Measurements from ENCODE around the gene SULT1A2.
"Not testable (repeated sequence)": the region's sequence is repeated elsewhere in the genome, so short reads cannot be mapped to it uniquely, and the experiment has no call there.

Gene SULT1A2

DNA sequence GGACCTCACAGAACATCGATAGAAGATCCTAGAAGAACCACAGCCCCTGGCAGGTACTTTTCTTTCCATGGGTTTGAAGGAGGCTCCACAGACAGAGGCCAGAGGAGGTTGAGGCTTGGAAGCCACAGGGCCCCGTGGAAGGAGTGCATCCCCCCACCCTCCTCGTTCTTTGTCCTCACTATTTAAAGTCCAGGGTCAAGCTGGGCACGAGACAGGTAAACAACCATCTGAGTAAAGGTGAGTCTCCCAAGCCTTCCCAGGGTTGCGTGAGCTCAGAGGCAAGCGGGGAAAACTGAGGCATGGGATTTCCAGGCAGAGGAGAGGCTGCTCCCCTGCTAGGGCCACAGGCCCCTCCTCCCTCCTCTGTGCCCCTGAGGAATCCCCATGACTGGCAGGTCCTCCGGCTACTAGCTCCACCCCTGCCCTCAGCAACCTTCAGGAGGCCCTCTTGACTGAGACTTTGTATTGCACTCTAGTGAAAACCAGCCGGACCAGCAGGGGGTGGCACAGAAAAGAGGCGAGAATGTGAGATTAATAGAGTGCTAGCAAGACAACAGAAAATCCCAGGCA, 927 bp upstream of the SULT1A2 start:
- no peak overlapping the region for H3K4me3 ChIP-seq
- no peaks in the 10 kb centered on the region; a peak in 2 of 22 replicates for H4K20me1 ChIP-seq
- H3K4me2 ChIP-seq, result peak overlapping the region; percentile 76 to 92 (median 83)
- peak overlapping the region; percentile 40 to 72 (median 59); a peak in 18 of 22 replicates for H3K27ac ChIP-seq
- H3K27me3 ChIP-seq, result no peaks in the 10 kb centered on the region
- H3K36me3 ChIP-seq, result peaks cover 0 to 6% (median 4%) of the 10 kb centered on the region in 11 experiments; a peak in 11 of 22 replicates
- H3K9ac ChIP-seq, result peak overlapping the region in 8 of 11 experiments; percentile 31 to 58 (median 42); a peak in 6 of 22 replicates
- no peak for TF ChIP-seq Cebpa-rat (IDR thresholded peaks at IDR 0.05)
- H3K4me1 ChIP-seq, result peaks cover 20 to 28% (median 25%) of the 10 kb centered on the region in 10 experiments
- H3K9me3 ChIP-seq (replicated peaks in 1 of 11), result no peaks in the 10 kb centered on the region

DNA sequence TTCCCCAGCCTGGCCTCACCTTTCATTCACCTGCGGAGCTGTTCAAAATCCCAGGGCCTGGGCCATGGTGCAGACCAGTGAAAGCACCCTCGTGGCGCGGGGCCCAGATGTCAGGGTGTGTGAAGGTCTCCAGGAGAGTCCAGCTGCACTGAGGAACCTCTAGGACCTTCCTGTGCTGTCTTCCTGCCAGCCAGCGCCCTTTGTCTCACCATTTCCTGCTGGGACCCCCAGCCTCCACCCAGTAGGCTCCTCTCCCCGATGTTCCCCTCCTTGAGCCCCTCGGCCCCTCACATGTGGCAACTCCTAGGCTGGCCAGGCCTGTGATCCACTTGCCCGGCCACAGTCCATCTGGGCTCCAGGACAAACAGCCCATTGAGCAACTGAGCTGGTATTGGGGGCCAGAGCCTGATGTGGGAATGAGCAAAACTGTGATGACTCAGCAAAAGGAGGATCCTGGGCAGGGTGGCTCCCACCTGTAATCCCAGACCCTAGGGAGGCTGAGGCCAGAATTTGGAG, 677 bp downstream of the SULT1A2 start:
- H3K9ac ChIP-seq, result peak overlapping the region in 7 of 11 experiments; percentile 5 to 56 (median 42); a peak in 4 of 22 replicates
- H3K9me3 ChIP-seq (replicated peaks in 1 of 11), result no peaks in the 10 kb centered on the region
- peak overlapping the region in 10 of 11 experiments; percentile 76 to 92 (median 83); a peak in 17 of 22 replicates for H3K4me2 ChIP-seq
- H4K20me1 ChIP-seq, result no peaks in the 10 kb centered on the region
- no peak overlapping the region; a peak in 1 of 20 replicates for H3K4me3 ChIP-seq
- peaks cover 11 to 22% (median 19%) of the 10 kb centered on the region in 11 experiments; a peak in 21 of 22 replicates for H3K36me3 ChIP-seq
- H3K27ac ChIP-seq, result peak overlapping the region in 10 of 11 experiments; percentile 12 to 72 (median 60); a peak in 16 of 22 replicates
- no peaks in the 10 kb centered on the region for H3K27me3 ChIP-seq
- peaks cover 20 to 28% (median 24%) of the 10 kb centered on the region in 10 experiments for H3K4me1 ChIP-seq
- no peak for TF ChIP-seq Cebpa-rat (IDR thresholded peaks at IDR 0.05)

DNA sequence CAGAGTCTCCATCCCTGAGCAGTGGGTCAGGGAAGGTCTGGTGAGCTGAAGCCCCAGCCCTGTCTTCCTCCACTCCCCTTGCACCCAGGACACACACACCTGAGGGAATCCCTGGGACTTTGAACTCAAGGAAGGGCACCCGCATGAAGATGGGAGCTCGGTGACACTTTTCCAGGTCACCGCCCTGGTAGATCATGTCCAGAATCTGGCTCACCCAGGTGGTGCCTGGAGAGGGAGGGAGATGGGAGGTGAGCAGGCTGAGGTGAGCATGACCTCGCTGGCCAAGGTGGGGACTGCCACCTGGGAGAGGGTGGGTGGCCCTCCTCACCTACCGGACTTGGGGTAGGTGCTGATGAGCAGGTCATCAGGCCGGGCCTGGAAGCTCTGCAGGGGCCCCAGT, 1.4 kb downstream of the SULT1A2 start:
- not testable (repeated sequence) for H3K9me3 ChIP-seq (replicated peaks in 1 of 11); H3K27me3 ChIP-seq; H3K4me3 ChIP-seq; H3K9ac ChIP-seq; H3K4me2 ChIP-seq; H3K27ac ChIP-seq; H4K20me1 ChIP-seq
- Histone ChIP-seq H3K36me3 (peaks cover 18 to 30% (median 27%) of the 10 kb centered on the region in 11 experiments), H3K4me1 (peaks cover 20 to 28% (median 24%) of the 10 kb centered on the region in 10 experiments)

DNA sequence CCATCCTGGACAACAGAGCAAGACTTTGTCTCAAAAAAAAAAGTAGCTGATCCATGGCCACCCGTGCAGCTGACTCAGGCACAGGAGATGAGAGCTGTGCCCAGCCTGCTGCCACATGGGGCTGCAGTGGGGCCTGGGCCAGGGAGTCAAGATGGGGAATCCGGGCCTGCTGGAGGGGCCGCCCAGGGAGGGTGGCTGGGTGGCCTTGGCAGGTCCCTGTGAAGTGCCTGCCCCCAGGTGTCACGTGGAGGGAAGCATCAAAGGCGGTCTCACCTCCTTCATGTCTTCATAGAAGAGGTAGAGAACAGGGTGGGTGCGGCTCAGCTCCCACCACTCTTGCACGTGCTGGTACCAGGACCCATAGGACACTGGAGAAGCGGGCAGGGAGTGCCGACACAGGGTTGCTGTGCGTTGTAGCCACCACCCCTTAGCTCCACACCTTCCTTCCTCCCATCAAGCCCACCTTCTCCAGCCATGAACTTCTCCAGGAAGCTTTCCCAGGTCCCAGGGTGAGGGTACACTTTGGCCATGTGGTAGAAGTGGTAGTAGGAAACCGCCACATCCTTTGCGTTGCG, 3.8 kb downstream of the SULT1A2 start:
- peaks cover 39 to 54% (median 50%) of the 10 kb centered on the region in 11 experiments for H3K36me3 ChIP-seq
- no peaks in the 10 kb centered on the region for H3K9me3 ChIP-seq (replicated peaks in 1 of 11)
- H3K4me1 ChIP-seq, result peaks cover 15 to 22% (median 20%) of the 10 kb centered on the region in 10 experiments
- no peak for TF ChIP-seq Cebpa-rat (IDR thresholded peaks at IDR 0.05)
- no peak overlapping the region for H3K4me3 ChIP-seq
- no peaks in the 10 kb centered on the region for H3K27me3 ChIP-seq
- no peak overlapping the region for H3K4me2 ChIP-seq
- peaks cover 0 to 6% (median 0%) of the 10 kb centered on the region in 11 experiments; a peak in 1 of 22 replicates for H4K20me1 ChIP-seq
- no peak overlapping the region for H3K27ac ChIP-seq
- no peak overlapping the region for H3K9ac ChIP-seq

DNA sequence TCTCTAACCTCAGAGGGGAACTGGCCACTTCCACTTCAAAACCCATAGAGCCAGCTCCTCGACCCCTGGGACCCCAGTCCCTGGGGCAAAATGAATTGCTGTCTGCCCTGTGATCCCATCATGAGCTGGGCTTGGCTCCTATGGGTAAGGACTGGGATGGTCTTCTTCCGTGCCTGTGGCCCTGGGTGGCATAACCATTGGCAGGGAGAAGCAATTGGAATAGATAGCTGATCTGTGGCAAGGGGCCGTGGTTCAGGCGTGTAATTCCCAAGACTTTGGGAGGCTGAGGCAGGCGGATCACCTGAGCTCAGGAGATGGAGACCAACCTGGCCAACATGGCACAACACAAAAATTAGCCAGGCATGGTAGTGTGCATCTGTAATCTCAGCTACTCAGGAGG, 4.3 kb downstream of the SULT1A2 start:
- no peak overlapping the region for H3K9ac ChIP-seq
- H3K4me1 ChIP-seq, result peaks cover 10 to 17% (median 15%) of the 10 kb centered on the region in 10 experiments
- peaks cover 0 to 6% (median 0%) of the 10 kb centered on the region in 11 experiments; a peak in 1 of 22 replicates for H4K20me1 ChIP-seq
- H3K4me2 ChIP-seq, result no peak overlapping the region
- no peaks in the 10 kb centered on the region for H3K9me3 ChIP-seq (replicated peaks in 1 of 11)
- H3K27me3 ChIP-seq, result no peaks in the 10 kb centered on the region
- H3K36me3 ChIP-seq, result peaks cover 43 to 59% (median 55%) of the 10 kb centered on the region in 11 experiments
- no peak for TF ChIP-seq Cebpa-rat (IDR thresholded peaks at IDR 0.05)
- no peak overlapping the region for H3K4me3 ChIP-seq
- H3K27ac ChIP-seq, result no peak overlapping the region

DNA sequence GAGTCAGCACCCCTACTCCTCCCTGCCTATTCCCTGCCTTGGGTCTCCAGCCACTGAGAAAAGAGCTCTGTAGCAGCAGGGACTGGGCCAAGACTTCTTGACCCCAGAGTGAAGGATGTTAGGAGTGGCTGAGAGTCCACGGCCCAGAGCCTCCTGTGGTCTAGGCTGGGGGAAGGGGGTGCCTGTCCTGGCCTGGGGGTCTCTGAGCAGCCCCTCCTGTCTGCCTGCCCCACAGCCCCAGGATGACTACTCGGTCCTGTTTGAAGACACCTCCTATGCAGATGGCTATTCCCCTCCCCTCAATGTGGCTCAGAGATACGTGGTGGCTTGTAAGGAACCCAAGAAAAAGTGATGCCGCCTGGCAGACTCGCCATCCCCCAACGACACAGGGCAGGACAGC, 5.5 kb downstream of the SULT1A2 start:
- no peaks in the 10 kb centered on the region for H3K27me3 ChIP-seq
- H3K27ac ChIP-seq, result peak overlapping the region in 1 of 11 experiments; percentile 18; a peak in 1 of 22 replicates
- H3K9me3 ChIP-seq (replicated peaks in 1 of 11), result no peaks in the 10 kb centered on the region
- H3K4me3 ChIP-seq, result no peak overlapping the region
- no peak overlapping the region for H3K9ac ChIP-seq
- no peak overlapping the region for H3K4me2 ChIP-seq
- H3K4me1 ChIP-seq, result peaks cover 0 to 10% (median 4%) of the 10 kb centered on the region in 10 experiments; a peak in 18 of 20 replicates
- peaks cover 0 to 6% (median 0%) of the 10 kb centered on the region in 11 experiments; a peak in 1 of 22 replicates for H4K20me1 ChIP-seq
- no peak for TF ChIP-seq Cebpa-rat (IDR thresholded peaks at IDR 0.05)
- peaks cover 54 to 71% (median 67%) of the 10 kb centered on the region in 11 experiments for H3K36me3 ChIP-seq

DNA sequence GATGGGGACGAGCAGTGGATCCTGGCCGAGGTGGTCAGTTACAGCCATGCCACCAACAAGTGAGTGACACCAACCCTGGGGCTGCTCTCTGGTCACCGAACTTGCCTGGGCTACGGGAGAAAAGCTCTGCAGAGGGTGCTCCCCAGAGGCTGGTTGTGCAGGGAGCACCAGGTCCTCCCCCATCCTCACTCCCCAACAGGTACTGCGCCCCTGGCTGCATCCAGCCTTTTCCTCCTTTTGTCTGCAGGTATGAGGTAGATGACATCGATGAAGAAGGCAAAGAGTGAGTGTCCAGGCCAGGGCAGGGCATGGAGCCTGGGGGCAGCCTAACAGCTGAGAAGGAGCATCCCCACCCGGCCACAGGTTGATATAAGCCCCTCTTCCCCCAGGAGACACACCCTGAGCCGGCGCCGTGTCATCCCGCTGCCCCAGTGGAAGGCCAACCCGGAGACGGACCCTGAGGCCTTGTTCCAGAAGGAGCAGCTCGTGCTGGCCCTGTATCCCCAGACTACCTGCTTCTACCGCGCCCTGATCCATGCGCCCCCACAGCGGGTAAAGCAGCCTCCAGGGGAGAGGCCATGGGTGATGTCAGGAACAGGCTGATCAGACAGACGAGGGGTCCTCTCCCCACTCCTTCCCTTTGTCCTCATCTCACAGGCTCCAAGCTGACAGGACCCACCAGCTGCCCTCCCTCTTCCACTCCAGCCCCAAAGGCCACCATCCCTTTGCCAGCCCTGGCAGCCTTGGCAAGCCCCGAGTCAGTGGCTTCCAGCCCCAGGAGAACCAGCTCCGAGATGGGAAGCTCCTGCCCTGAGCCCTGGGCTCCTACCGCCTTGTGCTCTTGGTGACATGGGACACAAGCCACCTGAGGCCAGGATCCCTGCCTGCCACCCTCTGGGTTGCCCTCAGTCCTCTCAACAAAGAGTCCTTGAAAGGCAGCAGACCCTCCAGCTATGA, 6.2 kb downstream of the SULT1A2 start:
- Histone ChIP-seq H4K20me1 (peaks cover 0 to 6% (median 0%) of the 10 kb centered on the region in 11 experiments; a peak in 3 of 22 replicates), H3K27me3 (no peaks in the 10 kb centered on the region), H3K4me2 (no peak overlapping the region), H3K27ac (peak overlapping the region in 1 of 11 experiments; percentile 18; a peak in 1 of 22 replicates), H3K9ac (no peak overlapping the region), H3K4me1 (peaks cover 0 to 13% (median 0%) of the 10 kb centered on the region in 10 experiments; a peak in 6 of 20 replicates), H3K4me3 (no peak overlapping the region), H3K36me3 (peaks cover 61 to 78% (median 73%) of the 10 kb centered on the region in 11 experiments), H3K9me3 (replicated peaks in 1 of 11) (no peaks in the 10 kb centered on the region)
- TF ChIP-seq Cebpa-rat (IDR thresholded peaks at IDR 0.05), result no peak

DNA sequence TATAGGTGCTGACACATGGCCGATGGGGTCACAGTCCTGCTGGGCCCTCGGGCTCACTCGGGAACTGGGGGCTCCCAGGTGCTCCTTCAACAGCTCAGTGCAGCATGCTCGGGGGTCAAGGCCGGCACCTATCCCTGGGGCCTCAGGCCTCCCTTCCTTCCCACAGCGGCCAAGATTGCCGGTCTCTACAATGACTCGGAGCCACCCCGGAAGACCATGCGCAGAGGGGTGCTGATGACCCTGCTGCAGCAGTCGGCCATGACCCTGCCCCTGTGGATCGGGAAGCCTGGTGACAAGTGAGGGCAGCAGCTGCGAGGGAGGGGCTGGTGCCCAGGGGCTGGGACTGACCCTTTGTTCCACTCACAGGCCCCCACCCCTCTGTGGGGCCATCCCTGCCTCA, 6.9 kb downstream of the SULT1A2 start:
- H3K4me2 ChIP-seq, result no peak overlapping the region
- H3K9ac ChIP-seq, result no peak overlapping the region
- no peaks in the 10 kb centered on the region for H3K27me3 ChIP-seq
- no peaks in the 10 kb centered on the region for H3K9me3 ChIP-seq (replicated peaks in 1 of 11)
- peaks cover 0 to 16% (median 0%) of the 10 kb centered on the region in 10 experiments; a peak in 6 of 20 replicates for H3K4me1 ChIP-seq
- H3K36me3 ChIP-seq, result peaks cover 68 to 85% (median 80%) of the 10 kb centered on the region in 11 experiments
- no peak overlapping the region for H3K4me3 ChIP-seq
- no peak for TF ChIP-seq Cebpa-rat (IDR thresholded peaks at IDR 0.05)
- H4K20me1 ChIP-seq, result peaks cover 0 to 8% (median 0%) of the 10 kb centered on the region in 11 experiments; a peak in 3 of 22 replicates
- no peak overlapping the region for H3K27ac ChIP-seq
